ENCODE results near the gene DHRS7. TPM values are rescaled to one million over a fixed set of nuclear protein-coding genes. Genes with fewer than 3 reads are reported as not detected.

The DHRS7 gene
- total and polyA plus RNA-seq, 12 donors: 41.3 to 248 (median 158) TPM

DNA sequence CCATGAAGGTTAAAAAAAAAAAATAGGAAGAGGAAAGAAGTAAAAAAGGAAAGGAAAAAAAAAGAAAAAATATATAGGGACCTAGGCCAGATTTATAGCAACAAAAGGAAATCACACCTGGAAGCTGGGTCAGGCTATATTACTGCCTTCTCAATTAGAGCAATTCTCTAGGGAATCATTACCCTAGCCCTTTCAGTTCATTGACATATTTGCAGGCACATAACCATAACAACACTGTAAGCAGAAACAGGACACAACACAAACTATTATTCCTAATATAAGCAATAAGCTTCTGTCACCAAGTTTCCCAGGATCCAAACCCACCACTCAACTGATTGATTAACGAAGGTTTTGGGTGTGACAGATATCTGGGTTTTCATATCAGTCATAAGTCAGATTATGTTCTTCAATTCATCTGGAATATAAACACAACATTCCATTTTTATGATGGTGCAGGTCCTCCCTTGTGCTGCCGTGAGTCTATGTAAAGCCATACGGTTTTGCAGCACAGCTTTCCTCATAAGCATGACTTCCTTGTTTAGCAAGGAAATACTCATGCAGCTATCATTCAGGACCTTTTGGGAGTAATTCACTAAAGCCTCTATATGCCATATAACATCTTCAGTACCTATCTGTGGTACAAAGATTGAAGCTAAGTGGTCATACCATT lies 69.3 kb downstream of the DHRS7 start:
- intact Hi-C loops (cut with DNase I): loop anchor here in 1 of 2 donors (10.0 kb wide), 1 partner anchor 69 kb away; the partner anchor contains the start of gene DHRS7
- TF ChIP-seq CTCF (IDR thresholded peaks at IDR 0.05): no peak
- TF ChIP-seq POLR2A (IDR thresholded peaks at IDR 0.05): no peak
- Histone ChIP-seq H3K4me3 (no peak overlapping the region), H3K9me3 (replicated peaks in 1 of 3) (no peaks in the 10 kb centered on the region), H3K27me3 (no peaks in the 10 kb centered on the region), H3K4me1 (replicated peaks in 1 of 2) (peaks cover 17 to 26% of the 10 kb centered on the region in 2 donors), H3K27ac (no peak overlapping the region), H3K36me3 (replicated peaks in 1 of 2) (no peaks in the 10 kb centered on the region)
- WGBS, 4 donors: 54 to 73% (median 64%) methylated on average over 3 of the region's 3 CpGs
- DNase-seq: no peak

- no peaks in the 10 kb centered on the region for H3K36me3 ChIP-seq (replicated peaks in 1 of 2)
- intact Hi-C loops (cut with DNase I): loop anchor here in 1 of 2 donors (10.0 kb wide), 1 partner anchor 70 kb away; the partner anchor contains the start of gene DHRS7
- H3K27me3 ChIP-seq: no peaks in the 10 kb centered on the region
- no peaks in the 10 kb centered on the region for H3K9me3 ChIP-seq (replicated peaks in 1 of 3)
- DNase-seq: no peak
- TF ChIP-seq POLR2A (IDR thresholded peaks at IDR 0.05) (no peak), CTCF (IDR thresholded peaks at IDR 0.05) (no peak)
- no peak overlapping the region for H3K4me3 ChIP-seq
- peaks cover 17 to 31% of the 10 kb centered on the region in 2 donors for H3K4me1 ChIP-seq (replicated peaks in 1 of 2)
- H3K27ac ChIP-seq: no peak overlapping the region
Observed at GRCh38 chr14:60095231-60095630, 70.0 kb downstream of the DHRS7 start.

GRCh38 chr14:60094306-60094897 lies 70.8 kb downstream of the DHRS7 start:
- peak overlapping the region in 2 of 5 donors; percentile 43 to 99 for H3K27ac ChIP-seq
- TF ChIP-seq POLR2A (IDR thresholded peaks at IDR 0.05) (no peak), CTCF (IDR thresholded peaks at IDR 0.05) (no peak)
- H3K4me3 ChIP-seq: peak overlapping the region in 1 of 4 donors; percentile 62
- WGBS, 4 donors: 51 to 66% (median 57%) methylated on average over 5 of the region's 5 CpGs
- H3K4me1 ChIP-seq (replicated peaks in 1 of 2): peaks cover 17 to 31% of the 10 kb centered on the region in 2 donors
- peak in 4 of 7 donors; percentile 9 to 34 (median 24) for DNase-seq
- no peaks in the 10 kb centered on the region for H3K27me3 ChIP-seq
- no peaks in the 10 kb centered on the region for H3K36me3 ChIP-seq (replicated peaks in 1 of 2)
- no peaks in the 10 kb centered on the region for H3K9me3 ChIP-seq (replicated peaks in 1 of 3)
- intact Hi-C loops (cut with DNase I): loop anchor here in 1 of 2 donors (10.0 kb wide), 1 partner anchor 70 kb away; the partner anchor contains the start of gene DHRS7

Other genes starting within 250 kb of the DHRS7 start
- gene LRRC9, start 245.3 kb downstream of the DHRS7 start, total RNA-seq: 1 to 10 TPM in 1 of 9 donors, under 1 TPM in 2, not detected in 6; 0.14 to 1.2 (median 0.21) TPM
- gene LRRC9, start 245.3 kb downstream of the DHRS7 start, polyA plus RNA-seq: 1 to 10 TPM in 1 of 3 donors, not detected in 2; 1.1 TPM
- gene PCNX4, start 73.5 kb downstream of the DHRS7 start, total RNA-seq: 100 to 1,000 TPM in 1 of 9 donors, 10 to 100 TPM in 8; 31.1 to 204 (median 58.9) TPM
- 10 to 100 TPM; 24.9 to 60.0 (median 37.0) TPM for gene PCNX4, start 73.5 kb downstream of the DHRS7 start, polyA plus RNA-seq
- 10 to 100 TPM; 19.1 to 56.5 (median 39.4) TPM for gene PPM1A, start 83.8 kb upstream of the DHRS7 start, total RNA-seq
- 10 to 100 TPM; 23.4 to 53.0 (median 23.5) TPM for gene PPM1A, start 83.8 kb upstream of the DHRS7 start, polyA plus RNA-seq